Left cardiac atrium (tissue), 4 donors: ENCODE results near the gene UBE2D2. TPM values are rescaled to one million over a fixed set of nuclear protein-coding genes. Genes with fewer than 3 reads are reported as not detected.

ENCODE experiments used
- ATAC-seq, 2 donors: fragments of 200-7000 bp; cut with Tn5 transposase; one replicate each; pipeline ENCODE4 v1.9.1; 2020; ENCODE audit warnings: mild to moderate bottlenecking in 2 of 2, moderate library complexity in 2 of 2
- DNase-seq: peaks from one replicate; pipeline ENCODE4 v3.0.0-alpha.2; 2020
- intact Hi-C, 2 donors: fragments of 100-400 bp; cut with DNase I; formaldehyde crosslinking; loops; one replicate each; pipeline versions ENCODE4 v1.14.1 to v1.15.1; 2022 to 2023
- total RNA-seq, 2 donors: library from RNA; stranded (reverse); fragmentation: NEBNext Ultra II Directional; extraction: Animal tissue kit (Norgen Biotek cat#: 25700); gene quantifications; one replicate each; pipeline ENCODE4 v1.2.1, GENCODE V29; 2021
- donor health status: DM: no; HTN: yes; CAD: no.
- donor health status: DM: no; HTN: yes; CAD: no; lungs with severe emphysema.
- donor health status: DM: yes; HTN: yes; CAD: no.
- donor health status: Dilated cardiomyopathy.

The UBE2D2 gene
- total RNA-seq, 2 donors from 2014 or later: 91.3 to 133 TPM

DNA sequence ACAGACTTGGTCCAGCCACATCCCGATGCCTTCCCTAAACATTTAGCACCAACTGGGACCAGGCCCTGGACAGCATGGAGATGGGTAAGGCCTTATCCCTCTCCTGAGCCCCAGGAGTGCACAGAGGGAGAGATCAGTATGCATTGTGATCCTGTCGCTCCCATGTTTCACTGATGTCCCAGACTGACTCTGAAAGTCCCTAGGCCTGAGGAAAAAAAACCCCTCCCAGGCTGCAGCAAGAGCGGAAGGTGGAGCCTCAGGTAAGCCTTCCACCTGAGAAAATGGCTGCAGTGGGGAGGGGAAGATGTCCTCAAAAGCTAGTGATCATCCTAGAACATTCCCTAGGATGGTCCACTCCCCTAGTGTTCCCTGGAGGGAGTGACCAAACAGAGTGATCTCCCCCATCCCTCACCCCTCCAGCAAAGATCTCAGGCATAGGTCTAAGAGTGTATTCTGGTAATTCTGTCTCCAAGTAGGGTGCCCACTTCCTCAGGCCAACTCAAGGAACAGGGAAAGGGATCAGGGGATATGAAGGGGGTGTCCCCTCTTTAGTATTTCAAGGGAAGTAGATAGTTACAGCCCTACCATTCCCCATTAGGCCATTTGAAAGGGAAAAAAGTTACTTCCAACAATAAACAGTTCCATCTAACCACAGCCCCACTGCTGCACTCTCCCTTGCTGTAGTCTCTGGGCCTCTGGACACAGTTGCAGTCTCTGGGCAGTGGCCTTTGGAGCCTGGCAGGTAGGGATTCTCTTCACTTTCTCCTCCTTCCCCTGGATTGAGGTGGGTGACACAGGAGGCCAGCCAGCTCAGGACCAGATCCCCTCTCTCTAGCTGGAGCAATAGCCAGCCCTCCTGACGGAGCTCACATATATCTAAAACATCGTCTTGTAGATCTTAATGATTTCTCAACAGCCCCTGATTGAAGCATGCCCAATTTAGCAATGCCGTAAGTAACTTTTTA is 80.3 kb downstream of the UBE2D2 start:
- DNase-seq (no peak), ATAC-seq (no peak)
- intact Hi-C loops: loop anchor here in 1 of 2 donors (5.0 kb wide), 1 partner anchor 46 kb away; no protein-coding TSS in a partner anchor

DNA sequence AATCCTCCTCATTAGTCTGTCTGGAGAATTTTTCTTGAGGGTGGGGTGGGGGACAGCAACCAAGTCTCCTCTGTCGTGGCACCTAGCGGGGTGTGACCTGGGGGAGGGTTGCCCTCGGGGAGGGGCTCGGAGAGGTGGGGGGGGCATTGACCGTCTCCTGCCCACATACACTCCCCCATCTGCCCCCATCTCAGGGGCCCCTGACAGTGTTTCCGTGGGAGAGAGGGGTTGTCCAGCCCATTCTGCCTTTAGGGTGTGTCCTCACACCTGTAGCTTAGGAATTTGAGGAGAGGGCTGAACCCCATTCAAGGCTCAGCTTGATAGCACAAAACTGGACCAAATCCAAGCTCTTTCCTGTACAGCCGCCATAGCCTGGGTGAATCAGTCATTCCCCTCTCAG is 81.1 kb downstream of the UBE2D2 start:
- ATAC-seq (no peak), DNase-seq (no peak)
- intact Hi-C loops: loop anchor here in 1 of 2 donors (5.0 kb wide), 1 partner anchor 45 kb away; no protein-coding TSS in a partner anchor

DNA sequence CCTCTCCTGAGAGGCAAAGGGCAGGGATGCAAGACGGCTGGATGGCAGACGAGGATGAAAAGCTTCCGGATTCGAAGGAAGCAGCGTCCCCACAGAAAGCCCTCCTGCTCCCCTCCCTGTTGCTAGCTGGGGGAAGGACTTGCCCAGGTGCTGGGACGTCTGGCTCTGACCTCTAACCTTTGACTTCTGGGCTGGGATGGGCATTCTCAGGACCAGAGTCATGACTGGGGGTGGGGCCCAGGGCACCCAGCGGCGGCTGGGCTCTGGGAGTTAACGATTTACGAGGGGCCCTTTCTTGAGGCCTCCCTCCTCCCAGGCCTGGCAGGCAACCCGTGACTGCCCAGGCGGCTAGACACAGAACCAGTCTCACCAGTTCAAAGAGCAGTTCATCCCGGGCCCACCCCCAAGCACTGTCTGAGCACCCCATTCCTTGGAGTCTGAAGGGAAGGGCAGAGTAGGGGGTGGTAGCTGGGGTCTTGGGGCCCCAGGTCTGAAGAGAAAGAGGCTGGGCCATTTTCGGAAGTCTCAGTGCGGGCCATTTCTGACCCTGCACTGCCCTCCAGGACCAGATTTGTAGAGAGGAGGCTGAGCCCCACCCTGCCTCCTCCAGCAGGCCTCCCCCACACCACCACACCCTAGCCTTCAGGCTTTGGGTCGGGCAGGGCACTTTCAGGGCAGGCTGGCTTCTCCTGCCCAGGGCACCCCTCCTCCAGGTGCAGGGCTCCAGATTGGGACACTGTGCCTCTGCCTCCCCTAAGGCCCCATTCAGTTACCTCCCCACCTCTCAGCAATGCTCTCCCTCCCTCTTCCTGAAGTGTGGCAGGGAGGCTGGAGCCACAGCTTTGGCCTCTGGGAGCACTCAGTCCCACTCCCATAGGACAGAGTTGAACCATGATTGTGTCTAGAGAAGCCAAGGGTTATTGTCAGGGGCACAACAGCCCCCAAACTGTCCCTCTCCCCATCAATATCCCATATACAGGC is 82.0 kb downstream of the UBE2D2 start:
- ATAC-seq (no peak), DNase-seq (peak; percentile 16)

DNA sequence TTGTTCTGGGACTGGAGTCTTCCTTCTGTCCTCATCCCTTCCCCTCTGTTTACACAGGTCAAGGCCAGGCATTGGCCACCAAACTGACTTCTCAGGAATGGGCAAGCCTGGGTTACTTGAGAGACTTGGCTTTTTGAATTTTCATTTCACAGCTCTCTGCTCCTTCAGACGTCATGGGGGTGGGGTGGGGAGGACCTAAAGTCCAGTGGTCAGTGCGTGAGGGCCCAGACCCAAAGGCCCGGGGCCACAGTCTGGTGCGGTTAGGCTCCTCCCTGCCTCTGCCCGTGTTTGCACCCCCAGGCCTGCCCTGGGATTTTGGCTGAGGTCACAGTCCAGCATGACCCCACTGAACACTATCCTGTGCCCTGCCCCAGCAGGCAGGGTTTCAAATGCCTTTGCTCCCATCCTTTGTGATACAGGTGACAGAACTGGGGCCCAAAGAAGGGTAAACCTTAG is 82.9 kb downstream of the UBE2D2 start:
- intact Hi-C loops: loop anchor here in 1 of 2 donors (5.0 kb wide), 1 partner anchor 43 kb away; no protein-coding TSS in a partner anchor
- DNase-seq (peak; percentile 19), ATAC-seq (no peak)

More for the DNA sequence above, 82.0 kb downstream of the UBE2D2 start:
- intact Hi-C loops: loop anchor here in 1 of 2 donors (5.0 kb wide), 1 partner anchor 44 kb away; no protein-coding TSS in a partner anchor

DNA sequence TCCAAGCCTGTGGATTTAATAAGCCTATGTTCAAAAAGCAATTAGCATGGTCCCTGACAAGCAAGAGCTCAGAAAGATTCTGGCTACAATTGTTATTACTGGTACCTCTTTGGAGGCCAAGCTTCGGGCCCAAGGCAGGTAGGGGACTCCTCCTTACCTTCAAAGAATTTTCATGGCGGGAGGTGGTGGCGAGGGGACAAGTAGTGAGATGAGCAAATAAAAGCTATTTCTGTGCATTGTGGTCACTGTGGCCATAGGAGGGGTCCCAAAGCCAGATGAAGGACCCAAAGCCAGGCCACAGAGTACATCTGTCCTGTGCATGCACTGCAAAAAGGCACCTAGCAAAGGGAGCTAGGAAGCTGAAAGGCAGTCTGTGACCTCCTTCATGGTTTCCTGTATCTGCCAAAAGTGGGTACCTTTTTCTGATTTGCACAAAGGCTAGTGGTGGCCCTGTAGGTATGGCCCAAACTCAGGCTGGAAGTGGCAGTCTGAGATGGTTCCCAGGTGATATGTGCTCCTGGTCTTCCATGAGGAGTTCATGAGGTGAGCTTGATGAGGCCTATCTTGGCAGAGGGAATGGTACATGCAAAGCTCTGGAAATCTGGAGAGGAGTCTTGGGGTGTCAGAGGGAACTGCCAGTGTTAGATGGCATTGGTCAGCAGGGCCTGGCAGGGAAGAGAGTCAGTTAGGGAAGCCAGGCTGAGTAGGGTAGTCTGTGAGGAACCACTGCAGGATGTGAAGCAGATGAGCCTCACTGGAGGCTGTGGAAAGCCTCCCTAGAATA is 83.7 kb downstream of the UBE2D2 start:
- DNase-seq: no peak
- no peak for ATAC-seq
- intact Hi-C loops: loop anchor here in 1 of 2 donors (5.0 kb wide), 1 partner anchor 42 kb away; no protein-coding TSS in a partner anchor

DNA sequence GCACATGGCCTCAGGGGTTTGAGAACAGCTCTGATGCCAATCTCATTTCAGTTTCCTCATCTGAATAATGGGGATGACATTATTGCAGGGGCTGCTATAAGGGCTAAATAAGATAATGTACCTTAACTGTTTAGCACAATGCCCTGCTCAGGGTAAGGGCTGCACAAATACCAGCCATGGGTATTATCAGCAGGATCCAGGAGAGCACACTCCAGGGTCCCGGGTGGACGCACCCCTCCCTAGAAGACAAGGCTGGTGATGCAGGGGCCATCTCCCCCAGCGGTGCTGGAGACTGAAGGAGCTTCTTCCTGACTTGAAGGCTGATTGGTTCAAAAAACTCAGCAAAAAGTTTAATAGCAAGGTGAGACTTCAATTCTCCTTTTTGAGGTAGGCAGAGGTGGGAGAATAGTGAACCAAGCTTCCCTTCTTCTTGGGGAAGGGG is 84.3 kb downstream of the UBE2D2 start:
- intact Hi-C loops: no loop called here
- DNase-seq: no peak

DNA sequence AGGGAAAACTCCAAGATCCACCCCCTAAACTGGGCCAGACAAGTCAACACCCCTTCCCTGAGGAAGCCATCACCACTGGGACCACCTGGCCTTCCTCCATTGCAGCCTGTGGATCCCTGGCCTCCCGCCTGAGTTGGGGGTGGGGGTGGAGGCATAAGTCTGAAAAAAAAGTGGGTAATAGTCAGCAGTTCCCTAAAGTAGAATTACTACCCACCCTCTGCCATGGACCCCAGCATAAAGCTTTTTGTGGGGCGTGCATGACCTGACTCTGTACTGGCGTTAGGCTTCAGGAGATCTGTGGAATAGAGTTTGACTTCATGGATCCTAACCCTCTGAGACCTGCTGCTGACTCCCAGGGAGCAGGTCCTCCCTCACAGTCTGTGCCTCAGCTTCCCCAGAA is 85.0 kb downstream of the UBE2D2 start:
- ATAC-seq: no peak
- no peak for DNase-seq
- intact Hi-C loops: no loop called here

More for the DNA sequence above, 84.3 kb downstream of the UBE2D2 start:
- ATAC-seq: no peak

DNA sequence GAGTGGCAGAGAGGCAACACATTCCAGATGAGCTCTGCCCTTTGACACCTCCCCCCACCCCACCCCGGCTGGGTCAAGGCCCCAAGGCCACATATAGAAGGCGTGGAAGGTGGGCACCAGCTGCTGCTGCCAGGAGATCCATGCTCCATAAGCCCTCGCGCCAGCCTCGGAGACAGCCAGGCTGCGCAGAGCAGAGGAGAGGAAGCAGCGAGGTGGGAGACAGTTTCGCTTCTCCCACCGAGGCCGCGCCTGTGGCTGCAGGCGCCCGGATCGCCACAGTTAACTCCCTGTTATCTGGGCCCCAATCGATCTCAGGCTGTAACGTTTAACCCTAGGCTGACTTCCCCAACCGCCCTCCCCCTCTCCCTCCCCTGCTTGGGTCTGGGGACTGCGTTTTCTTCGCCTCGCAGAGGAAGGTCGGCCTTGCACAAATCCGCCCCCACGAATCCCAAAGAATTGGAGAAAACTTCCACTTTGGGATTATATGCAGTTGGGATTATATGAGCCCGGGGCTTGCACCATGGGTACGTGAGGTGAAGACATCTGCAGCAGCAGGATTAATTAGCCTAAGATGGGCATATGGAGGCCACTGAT is 85.9 kb downstream of the UBE2D2 start:
- DNase-seq: peak; percentile 41
- intact Hi-C loops: no loop called here

DNA sequence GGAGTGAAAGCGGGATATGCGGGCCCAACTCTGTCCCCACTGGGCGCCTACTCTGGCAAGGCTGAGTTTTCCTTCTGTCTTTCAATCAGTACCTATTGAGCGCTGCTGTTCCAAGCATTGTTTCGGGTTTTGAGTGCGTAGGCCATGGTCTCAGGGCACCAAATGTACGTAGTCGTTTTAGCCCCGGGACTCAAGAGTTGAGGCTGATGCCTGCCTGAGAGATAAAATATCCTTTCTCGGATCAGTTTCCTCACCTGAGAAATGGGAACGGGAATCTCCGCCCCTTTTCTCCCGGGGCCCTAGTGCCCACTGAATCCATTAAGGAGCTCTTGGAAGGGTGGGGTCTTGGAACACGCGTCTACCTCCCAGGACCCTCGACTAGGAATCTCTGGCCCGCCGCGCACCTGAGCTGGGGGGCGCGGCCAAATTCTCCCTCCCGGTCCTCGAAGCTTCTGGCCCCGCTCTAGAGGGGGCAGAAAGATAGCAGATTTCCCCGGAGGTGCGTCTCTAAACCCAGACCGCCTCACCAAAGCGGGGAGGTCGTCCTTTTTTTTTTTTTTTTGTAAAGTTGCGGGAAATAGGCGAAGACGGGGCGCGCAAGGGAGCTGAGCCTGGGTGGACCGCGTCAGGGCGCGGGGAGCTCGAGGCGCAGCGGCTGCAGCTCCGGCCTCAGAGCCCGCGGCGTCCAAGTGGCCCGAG is 86.5 kb downstream of the UBE2D2 start:
- ATAC-seq: no peak
- intact Hi-C loops: no loop called here

More for the DNA sequence above, 85.9 kb downstream of the UBE2D2 start:
- ATAC-seq: no peak

DNA sequence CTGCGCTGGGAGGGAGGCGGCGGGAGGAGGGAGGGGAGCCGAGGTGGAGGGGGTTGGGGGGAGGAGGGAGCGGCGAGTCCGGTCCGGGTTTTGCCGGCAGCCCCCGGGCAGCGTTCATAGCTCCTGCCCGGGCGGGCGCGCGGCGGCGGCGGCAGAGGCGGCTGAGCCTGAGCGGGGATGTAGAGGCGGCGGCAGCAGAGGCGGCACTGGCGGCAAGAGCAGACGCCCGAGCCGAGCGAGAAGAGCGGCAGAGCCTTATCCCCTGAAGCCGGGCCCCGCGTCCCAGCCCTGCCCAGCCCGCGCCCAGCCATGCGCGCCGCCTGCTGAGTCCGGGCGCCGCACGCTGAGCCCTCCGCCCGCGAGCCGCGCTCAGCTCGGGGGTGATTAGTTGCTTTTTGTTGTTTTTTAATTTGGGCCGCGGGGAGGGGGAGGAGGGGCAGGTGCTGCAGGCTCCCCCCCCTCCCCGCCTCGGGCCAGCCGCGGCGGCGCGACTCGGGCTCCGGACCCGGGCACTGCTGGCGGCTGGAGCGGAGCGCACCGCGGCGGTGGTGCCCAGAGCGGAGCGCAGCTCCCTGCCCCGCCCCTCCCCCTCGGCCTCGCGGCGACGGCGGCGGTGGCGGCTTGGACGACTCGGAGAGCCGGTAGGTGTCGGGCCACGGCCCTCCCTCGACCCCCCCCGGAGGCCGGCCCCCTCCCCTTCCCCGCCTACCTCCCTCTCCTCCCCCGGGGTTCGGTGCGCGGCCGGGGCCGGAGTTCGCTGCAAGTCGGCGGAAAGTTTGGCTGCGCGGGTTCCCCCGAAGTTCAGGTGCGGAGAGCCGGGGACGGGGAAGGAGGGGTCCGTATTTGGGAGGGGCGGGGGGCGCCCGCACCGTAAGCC is 87.3 kb downstream of the UBE2D2 start, which contains the start of gene CXXC5:
Gene CXXC5, plus strand, starts transcription at position 145 of the 877 bp plus-strand sequence. CDS start 32,175 bp downstream, outside the sequence.
- ATAC-seq: peak; percentile 74 to 81
- intact Hi-C loops: no loop called here
- DNase-seq: peak; percentile 87

More for the DNA sequence above, 86.5 kb downstream of the UBE2D2 start:
- peak; percentile 26 for DNase-seq

DNA sequence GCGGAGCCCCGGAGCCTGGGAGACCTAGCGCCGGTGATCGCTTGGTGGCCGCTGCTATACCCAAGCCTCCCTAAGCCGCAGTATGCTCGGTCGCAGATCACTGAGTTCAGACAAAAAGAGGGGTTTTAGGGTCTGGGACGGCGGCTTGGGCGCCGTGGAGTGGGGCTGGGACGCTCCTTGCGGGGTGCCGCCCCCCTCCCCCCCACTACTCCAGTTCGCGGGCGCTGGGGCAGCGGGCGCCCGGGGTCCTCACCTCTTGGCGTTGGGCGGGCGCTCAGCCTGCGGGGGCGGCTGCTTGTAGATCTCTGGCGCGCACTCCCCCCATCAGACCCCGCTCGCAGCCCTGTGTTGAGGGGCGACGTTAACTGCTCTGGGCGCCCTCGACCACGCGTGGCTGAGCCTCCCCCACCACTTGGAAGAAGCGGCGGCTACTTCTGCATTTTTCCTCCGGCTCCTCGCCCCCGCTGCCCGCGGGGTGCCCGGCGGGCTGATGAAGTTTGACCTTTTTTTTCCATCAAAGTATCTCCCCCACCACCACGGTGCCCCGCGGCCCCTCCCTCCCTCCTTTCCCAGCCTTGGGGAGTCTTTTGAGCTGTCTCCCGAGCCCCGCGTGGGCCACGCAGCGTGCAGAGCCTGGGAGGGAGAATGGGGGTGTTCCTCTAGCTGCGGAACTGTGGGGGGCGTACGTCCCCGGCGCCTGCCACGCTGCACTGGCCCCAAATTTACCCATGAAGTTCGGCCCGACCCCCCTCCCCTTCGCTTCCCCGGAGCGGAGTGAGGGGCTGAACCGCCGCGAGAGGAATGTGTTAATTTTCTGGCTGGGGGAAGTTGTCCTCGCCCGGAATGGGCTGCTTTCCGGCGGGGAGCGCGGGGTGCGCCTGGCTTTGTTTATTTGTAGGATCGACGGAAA is 88.2 kb downstream of the UBE2D2 start:
- peak; percentile 45 for DNase-seq
- intact Hi-C loops: no loop called here
- peak; percentile 2 to 3 for ATAC-seq

DNA sequence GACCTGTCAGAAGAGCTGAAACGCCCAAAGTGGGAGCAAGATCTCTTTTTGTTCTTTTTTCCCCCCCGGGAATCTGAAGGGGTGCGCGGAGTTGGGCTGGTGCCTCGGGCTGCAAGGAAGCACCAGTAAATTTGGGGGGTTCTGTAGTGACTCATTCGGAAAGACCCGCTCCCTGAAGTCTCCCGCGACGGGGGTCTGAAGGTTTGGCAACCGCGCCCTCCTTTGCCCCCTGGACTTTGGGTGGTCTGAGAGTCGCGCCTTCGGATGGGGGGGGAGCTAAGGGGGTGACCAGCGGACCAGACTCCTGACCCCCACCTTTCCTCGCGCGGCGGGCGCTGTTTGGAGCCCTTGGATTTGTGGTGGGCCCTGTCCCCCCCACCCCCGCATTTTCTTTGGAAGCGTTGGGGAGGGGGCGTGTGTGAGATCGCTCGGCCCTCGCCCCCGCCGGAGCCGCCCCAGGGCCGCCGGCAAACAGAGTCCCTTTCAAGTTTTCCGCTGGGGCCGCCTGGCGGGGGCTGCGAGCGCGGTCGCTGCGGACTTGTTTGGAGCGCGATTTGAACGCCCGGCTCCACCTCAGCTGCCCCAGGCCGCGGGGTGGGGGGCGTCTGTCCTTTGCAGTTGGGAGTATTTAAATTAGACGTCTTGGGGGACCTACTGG is 89.0 kb downstream of the UBE2D2 start:
- intact Hi-C loops: loop anchor here in 1 of 2 donors (5.0 kb wide), 1 partner anchor 37 kb away; no protein-coding TSS in a partner anchor
- no peak for ATAC-seq
- peak; percentile 51 for DNase-seq

DNA sequence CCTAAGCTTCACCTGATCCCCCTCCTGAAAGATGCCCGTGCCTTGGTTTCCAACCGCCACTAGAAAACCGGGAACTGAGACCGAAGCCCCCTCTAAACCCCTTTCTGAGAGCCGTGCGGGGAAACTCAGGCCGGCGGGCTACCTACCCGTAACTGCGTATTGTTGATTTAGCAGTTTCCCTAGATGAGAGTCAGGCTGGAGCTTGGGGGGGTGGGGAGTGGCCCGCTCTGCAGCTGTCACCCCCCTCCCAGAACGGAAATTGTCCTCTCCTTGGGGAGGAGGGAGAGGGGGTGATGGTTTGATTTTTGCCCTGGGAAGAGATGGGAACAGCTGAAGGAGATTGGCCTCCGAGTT is 89.5 kb downstream of the UBE2D2 start:
- no peak for DNase-seq
- no peak for ATAC-seq
- intact Hi-C loops: loop anchor here in 1 of 2 donors (5.0 kb wide), 1 partner anchor 37 kb away; no protein-coding TSS in a partner anchor

DNA sequence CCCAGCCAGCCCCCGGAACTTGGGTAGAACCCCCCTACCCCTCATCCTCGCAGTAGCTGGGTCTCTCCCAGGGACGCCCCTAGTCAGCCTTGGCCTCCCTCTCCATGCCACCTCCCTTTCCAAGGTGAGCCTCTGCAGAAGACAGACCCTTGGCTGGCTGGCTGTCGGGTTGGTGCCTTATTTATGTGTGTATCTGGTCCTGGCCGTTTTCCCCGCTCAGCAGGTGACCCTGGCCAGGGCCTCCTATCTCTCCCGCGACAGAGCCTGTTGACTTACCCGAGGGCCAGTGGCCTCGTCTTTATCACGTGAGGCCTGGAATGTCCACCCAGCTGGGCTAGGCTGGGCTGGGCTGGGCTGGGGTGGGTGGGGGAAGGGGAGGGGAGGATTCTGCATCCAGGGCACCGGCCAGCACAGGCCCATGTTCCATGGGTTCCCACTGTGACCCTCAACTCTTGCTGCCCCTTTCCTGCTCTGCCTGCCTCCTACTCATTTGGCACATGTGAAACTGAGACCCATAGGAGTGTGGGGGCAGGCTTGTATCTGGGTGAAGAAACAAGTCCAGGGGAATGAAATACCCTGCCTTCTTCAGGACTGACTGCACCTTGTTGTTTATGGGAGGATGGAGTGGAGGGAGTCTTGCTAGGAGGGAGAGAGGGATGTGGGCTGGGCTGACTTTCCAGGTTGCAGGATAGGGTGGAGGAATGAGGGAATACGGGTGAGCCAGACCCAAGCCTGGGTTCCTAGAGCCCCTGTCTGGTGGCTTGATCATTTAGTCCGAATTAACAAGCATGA is 90.1 kb downstream of the UBE2D2 start:
- intact Hi-C loops: loop anchor here in 1 of 2 donors (5.0 kb wide), 1 partner anchor 36 kb away; no protein-coding TSS in a partner anchor
- ATAC-seq: peak; percentile 13 to 14
- DNase-seq: no peak
